H1 (cell line): ENCODE data around the gene ITGB7. TPM values are rescaled to one million over a fixed set of nuclear protein-coding genes. Genes with fewer than 3 reads are reported as not detected.

Source experiments
- CTCF ChIA-PET: fragments of 300-600 bp; sonication (Branson Sonifier 250); formaldehyde crosslinking; loops from one replicate; lab custom pipeline; 2021; ENCODE audit not compliant: partially characterized antibody; lab: Charles Lee
- POLR2A ChIA-PET: fragments of 300-600 bp; sonication (Branson Sonifier 250); formaldehyde crosslinking; loops from one replicate; lab custom pipeline; 2021; ENCODE audit warnings: inconsistent platforms; ENCODE audit not compliant: partially characterized antibody; lab: Charles Lee
- DNase-seq, 2 experiments: peaks; one replicate each; pipeline versions ENCODE4 v3.0.0 to v3.0.0-alpha.2; 2010 to 2022; ENCODE audit warnings: low spot score in 2 of 2, low read depth in 1 of 2, mixed read lengths in 1 of 2
- FAIRE-seq: peaks from 2 replicates; lab custom pipeline; 2011; peaks lifted over from hg19 to GRCh38; lab: Jason Lieb, UNC
- H2AFZ ChIP-seq: 2 replicates; pipeline ENCODE4 v1.8.1; 2012; ENCODE audit warnings: low read length, inconsistent platforms
- H2AK5ac ChIP-seq: 2 replicates; pipeline ENCODE4 v1.6.1; 2013; ENCODE audit warnings: low read depth, low read length
- H2BK120ac ChIP-seq: replicated peaks from 2 replicates; pipeline ENCODE3; 2013; ENCODE audit warnings: low read depth, low read length, inconsistent platforms
- H2BK12ac ChIP-seq: 2 replicates; pipeline ENCODE4 v1.6.1; 2013; ENCODE audit warnings: low read depth, low read length
- H2BK15ac ChIP-seq: 2 replicates; pipeline ENCODE4 v1.6.1; 2013; ENCODE audit warnings: low read length
- H2BK20ac ChIP-seq: 2 replicates; pipeline ENCODE4 v1.6.1; 2013; ENCODE audit warnings: low read length
- H2BK5ac ChIP-seq: 2 replicates; pipeline ENCODE4 v1.6.1; 2013; ENCODE audit warnings: low read depth, low read length
- H3K14ac ChIP-seq: 2 replicates; pipeline ENCODE4 v1.6.1; 2013; ENCODE audit warnings: inconsistent platforms; ENCODE audit not compliant: insufficient read length
- H3K18ac ChIP-seq: 2 replicates; pipeline ENCODE4 v1.6.1; 2013; ENCODE audit warnings: low read length; ENCODE audit errors: extremely low read depth
- H3K23ac ChIP-seq: 2 replicates; pipeline ENCODE4 v1.6.1; 2013; ENCODE audit warnings: inconsistent platforms; ENCODE audit not compliant: insufficient read length
- H3K23me2 ChIP-seq: 2 replicates; pipeline ENCODE4 v1.6.1; 2013; ENCODE audit warnings: low read depth, low read length
- H3K27ac ChIP-seq: 2 replicates; pipeline ENCODE4 v1.6.1; 2011; ENCODE audit warnings: low read depth, low read length, inconsistent platforms
- H3K27me3 ChIP-seq, 4 experiments: replicated peaks in 1 of 4; 1 replicate in 1 of 4; 2 replicates in 3 of 4; pipeline versions ENCODE4 v1.6.1 to v1.8.1; 2011 to 2013; ENCODE audit warnings: low read length in 3 of 4, mild to moderate bottlenecking in 3 of 4, inconsistent platforms in 2 of 4, mixed read lengths in 2 of 4, moderate library complexity in 1 of 4; ENCODE audit not compliant: control insufficient read depth in 3 of 4, insufficient read depth in 3 of 4; ENCODE audit errors: extremely low read depth in 1 of 4
- H3K36me3 ChIP-seq, 4 experiments: 2 replicates each; pipeline versions ENCODE4 v1.6.1 to v1.8.1; 2011 to 2013; ENCODE audit warnings: mild to moderate bottlenecking in 4 of 4, low read length in 3 of 4, moderate library complexity in 2 of 4, control low read depth in 1 of 4, inconsistent platforms in 1 of 4; ENCODE audit not compliant: insufficient read depth in 4 of 4, control insufficient read depth in 2 of 4
- H3K4ac ChIP-seq: replicated peaks from 2 replicates; pipeline ENCODE3; 2013; ENCODE audit warnings: low read length, low read depth, mixed read lengths, inconsistent platforms; ENCODE audit not compliant: insufficient read length
- H3K4me1 ChIP-seq, 4 experiments: replicated peaks in 1 of 4; 1 replicate in 1 of 4; 2 replicates in 3 of 4; pipeline versions ENCODE4 v1.6.1 to v1.8.1; 2011 to 2013; ENCODE audit warnings: low read length in 3 of 4, inconsistent platforms in 2 of 4, mixed read lengths in 1 of 4; ENCODE audit not compliant: insufficient read depth in 4 of 4, control insufficient read depth in 3 of 4
- H3K4me2 ChIP-seq, 2 experiments: 2 replicates each; pipeline versions ENCODE4 v1.6.1 to v1.8.1; 2011 to 2013; ENCODE audit warnings: low read depth in 2 of 2, low read length in 2 of 2, control low read depth in 1 of 2, inconsistent platforms in 1 of 2, mild to moderate bottlenecking in 1 of 2; ENCODE audit not compliant: insufficient read depth in 1 of 2
- H3K4me3 ChIP-seq, 4 experiments: fragments of 200-600, 300-600 bp in 1 of 4; sonication (generic), shearing (Covaris generic), sonication (Bioruptor Twin) in 1 of 4; 2 replicates each; pipeline versions ENCODE4 v1.5.1 to v1.8.1; 2011 to 2016; ENCODE audit warnings: low read length in 4 of 4, low read depth in 3 of 4, control low read depth in 2 of 4, inconsistent platforms in 2 of 4, mild to moderate bottlenecking in 2 of 4, mixed read lengths in 1 of 4, moderate library complexity in 1 of 4; ENCODE audit not compliant: insufficient read depth in 2 of 4; ENCODE audit errors: extremely low read depth in 1 of 4
- H3K56ac ChIP-seq: replicated peaks from 2 replicates; pipeline ENCODE3; 2013; ENCODE audit warnings: low read depth, mild to moderate bottlenecking, mixed read lengths, low read length, inconsistent platforms; ENCODE audit not compliant: insufficient read length
- H3K79me1 ChIP-seq: 2 replicates; pipeline ENCODE4 v1.6.1; 2013; ENCODE audit warnings: low read depth, low read length, control low read depth
- H3K79me2 ChIP-seq, 2 experiments: 2 replicates each; pipeline versions ENCODE4 v1.6.1 to v1.8.1; 2012 to 2013; ENCODE audit warnings: low read length in 2 of 2, mild to moderate bottlenecking in 2 of 2, inconsistent platforms in 1 of 2; ENCODE audit not compliant: insufficient read depth in 2 of 2, control insufficient read depth in 1 of 2
- H3K9ac ChIP-seq, 4 experiments: replicated peaks in 1 of 4; 1 replicate in 1 of 4; 2 replicates in 3 of 4; pipeline versions ENCODE4 v1.6.1 to v1.8.1; 2011 to 2013; ENCODE audit warnings: low read depth in 3 of 4, low read length in 3 of 4, control low read depth in 2 of 4, mild to moderate bottlenecking in 2 of 4, moderate library complexity in 2 of 4, inconsistent platforms in 1 of 4; ENCODE audit errors: extremely low read depth in 1 of 4
- H3K9me3 ChIP-seq, 2 experiments: 2 replicates each; pipeline versions ENCODE4 v1.6.1 to v1.8.1; 2012 to 2013; ENCODE audit warnings: mild to moderate bottlenecking in 2 of 2, moderate library complexity in 2 of 2, control low read depth in 1 of 2, inconsistent platforms in 1 of 2, low read depth in 1 of 2, low read length in 1 of 2, mixed read lengths in 1 of 2; ENCODE audit not compliant: insufficient read depth in 2 of 2
- H4K20me1 ChIP-seq, 2 experiments: replicated peaks in 1 of 2; 2 replicates each; pipeline versions ENCODE3 to v1.8.1; 2011 to 2013; ENCODE audit warnings: inconsistent platforms in 2 of 2, low read length in 2 of 2, mild to moderate bottlenecking in 1 of 2; ENCODE audit not compliant: insufficient read depth in 2 of 2, control insufficient read depth in 1 of 2
- H4K5ac ChIP-seq: 2 replicates; pipeline ENCODE4 v1.6.1; 2013; ENCODE audit warnings: low read length, low read depth, mixed read lengths, inconsistent platforms; ENCODE audit not compliant: insufficient read length
- H4K8ac ChIP-seq: 2 replicates; pipeline ENCODE4 v1.8.0; 2013; ENCODE audit warnings: mild to moderate bottlenecking, moderate library complexity, low read length, inconsistent platforms; ENCODE audit not compliant: insufficient read depth; ENCODE audit errors: extremely low read depth
- H4K91ac ChIP-seq: replicated peaks from 2 replicates; pipeline ENCODE3; 2013; ENCODE audit warnings: low read length, mixed read lengths, inconsistent platforms; ENCODE audit not compliant: insufficient read length
- CHD1 ChIP-seq: IDR thresholded peaks from 2 replicates; pipeline ENCODE4 v1.6.1; 2012; ENCODE audit warnings: low read depth, low read length, improper control_type of control experiment
- KDM5A ChIP-seq: fragments of 200-600 bp; IDR thresholded peaks from 2 replicates; pipeline ENCODE4 v1.7.1; 2012; ENCODE audit warnings: mild to moderate bottlenecking, low read length, inconsistent platforms, mixed read lengths
- PHF8 ChIP-seq: fragments of 200-600 bp; sonication (generic); conservative IDR thresholded peaks from 2 replicates; pipeline ENCODE4 v1.7.1; 2012; ENCODE audit warnings: low read depth, mild to moderate bottlenecking, inconsistent platforms, low read length, moderate library complexity
- RFX5 ChIP-seq: IDR thresholded peaks from 2 replicates; pipeline ENCODE4 v1.6.1; 2011; ENCODE audit warnings: low read depth, low read length, improper control_type of control experiment, borderline replicate concordance
- SRF ChIP-seq: IDR thresholded peaks from 2 replicates; pipeline ENCODE4 v1.6.1; 2011; ENCODE audit warnings: mild to moderate bottlenecking, low read depth, low read length, moderate library complexity
- TAF7 ChIP-seq: optimal IDR thresholded peaks from 2 replicates; pipeline ENCODE3; 2011; ENCODE audit warnings: low read depth, mild to moderate bottlenecking, inconsistent platforms, low read length, moderate library complexity, borderline replicate concordance
- TBP ChIP-seq: IDR thresholded peaks from 2 replicates; pipeline ENCODE4 v1.6.1; 2011; ENCODE audit warnings: low read depth, low read length, improper control_type of control experiment
- WGBS, 2 experiments: shearing (Covaris generic) in 1 of 2; methylation state at CpG; one replicate each; pipeline versions ENCODE4 v1.1.6 to v1.1.7; 2013 to 2015; ENCODE audit warnings: low lambda C conversion rate in 2 of 2, mixed read lengths in 2 of 2, inconsistent platforms in 1 of 2, low coverage in 1 of 2, missing lambda C conversion rate in 1 of 2; ENCODE audit not compliant: insufficient replicate concordance in 2 of 2, insufficient coverage in 1 of 2, insufficient read length in 1 of 2; ENCODE audit errors: extremely low coverage in 1 of 2, missing lambda C conversion rate in 1 of 2; 5-methylcytosine and 5-hydroxymethylcytosine counted together
- polyA plus RNA-seq, 7 experiments: library from polyadenylated mRNA; depleted of rRNA in 3 of 7; stranded (reverse) in 5 of 7; unstranded in 2 of 7; fragments of >200 nt in 5 of 7; fragments of 200-250 nt in 2 of 7; gene quantifications; 1 replicate in 5 of 7; 2 replicates in 1 of 7; 4 replicates in 1 of 7; pipeline versions ENCODE4 v1.2.1 to v1.2.3, GENCODE V29; 2011 to 2013; ENCODE audit warnings: missing spikeins in 2 of 7, mixed read lengths in 2 of 7
- total RNA-seq: library from RNA; stranded (reverse); fragmentation: NEBNext Ultra II Directional; extraction: Animal tissue kit (Norgen Biotek cat#: 25700); gene quantifications from 2 replicates; pipeline ENCODE4 v1.2.1, GENCODE V29; 2021

The ITGB7 gene
- total and polyA plus RNA-seq, 2 of the 8 experiments (the other 6 are each of a cell fraction or from before 2014, with no cell fraction given), result 0.35 to 0.54 TPM

DNA sequence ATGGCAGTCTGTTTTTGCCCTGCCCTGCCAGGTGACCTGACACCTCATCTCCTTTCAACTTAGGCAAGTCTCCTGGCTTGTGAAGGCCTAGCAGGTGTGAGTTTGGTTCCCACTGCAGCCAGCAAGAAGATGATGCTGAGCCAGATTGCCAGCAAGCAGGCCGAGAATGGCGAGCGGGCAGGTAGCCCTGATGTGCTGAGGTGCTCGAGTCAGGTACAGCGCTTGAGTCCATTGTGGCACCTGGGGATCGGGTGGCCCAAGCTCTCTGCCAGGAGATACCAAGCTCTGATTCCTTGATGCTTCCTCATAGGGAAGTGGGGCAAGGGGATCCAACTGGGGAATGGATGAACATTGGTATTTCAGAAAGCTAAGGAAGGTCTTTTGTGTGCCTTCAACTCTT lies 22.2 kb downstream of the ITGB7 start:
- Histone ChIP-seq H3K79me1 (peaks cover 2% of the 10 kb centered on the region; the same call in 1 of the 2 replicates), H3K79me2 (peaks cover 0 to 11% of the 10 kb centered on the region in 2 experiments; a peak in 2 of 4 replicates), H3K27me3 (no peaks in the 10 kb centered on the region), H2AK5ac (no peak overlapping the region), H3K9ac (no peak overlapping the region), H2BK15ac (no peak overlapping the region), H3K36me3 (peaks cover 12 to 56% (median 36%) of the 10 kb centered on the region in 4 experiments), H4K5ac (no peak overlapping the region), H3K27ac (no peak overlapping the region), H2AFZ (no peak overlapping the region), H3K4me1 (peaks cover 1 to 7% (median 5%) of the 10 kb centered on the region in 4 experiments; a peak in 6 of 7 replicates), H4K91ac (no peak overlapping the region), H2BK12ac (no peak overlapping the region), H3K23ac (no peak overlapping the region), H3K18ac (no peak overlapping the region), H2BK120ac (no peak overlapping the region), H2BK20ac (no peak overlapping the region), H3K4me2 (no peak overlapping the region), H3K23me2 (peaks cover 5% of the 10 kb centered on the region), H3K4me3 (no peak overlapping the region), H3K9me3 (no peaks in the 10 kb centered on the region), H4K8ac (no peak overlapping the region; the same call in 1 of the 2 replicates), H4K20me1 (peaks cover 2 to 13% of the 10 kb centered on the region in 2 experiments), H3K56ac (no peak overlapping the region), H3K14ac (no peak overlapping the region), H3K4ac (no peak overlapping the region), H2BK5ac (no peak overlapping the region)
- ChIA-PET POLR2A (interaction anchor here (0.9 to 1.3 kb wide), 4 partner anchors 10 to 136 kb away, joined by 3 to 5 read pairs (median 4); partner anchors contain the start of gene AAAS), CTCF (interaction anchor here (0.7 to 11.1 kb wide), 11 partner anchors 8 to 136 kb away, joined by 3 to 164 read pairs (median 5); partner anchors contain the start of genes AAAS and ITGB7)
- no peak for TF ChIP-seq TAF7
- TF ChIP-seq KDM5A, result no peak
- TF ChIP-seq PHF8, result no peak
- TF ChIP-seq CHD1, result no peak
- no peak for TF ChIP-seq SRF
- TF ChIP-seq RFX5, result no peak
- TF ChIP-seq TBP, result no peak
- FAIRE-seq (no peak), DNase-seq (no peak)
- 95% methylated on average over 6 of the region's 6 CpGs; no CpG with 5 or more reads in 1 of the 2 experiments for WGBS, 2 experiments
